H9 (cell line): ENCODE measurements around the gene TTC39A. TPM values are rescaled to one million over a fixed set of nuclear protein-coding genes. Genes with fewer than 3 reads are reported as not detected.

Experiments
- DNase-seq: peaks from one replicate; pipeline ENCODE4 v3.0.0-alpha.2; 2017
- H2AFZ ChIP-seq: one replicate; pipeline ENCODE4 v1.6.1; 2013; ENCODE audit warnings: mild to moderate bottlenecking, low read length, control low read depth, moderate library complexity
- H2AK5ac ChIP-seq: 2 replicates; pipeline ENCODE4 v1.6.1; 2013; ENCODE audit warnings: low read length, control low read depth, mixed read lengths; ENCODE audit not compliant: insufficient read length
- H2BK120ac ChIP-seq: one replicate; pipeline ENCODE4 v1.6.1; 2013; ENCODE audit warnings: low read depth, mild to moderate bottlenecking, low read length, control low read depth, inconsistent platforms; ENCODE audit not compliant: poor library complexity, severe bottlenecking
- H2BK12ac ChIP-seq: 2 replicates; pipeline ENCODE4 v1.6.1; 2013; ENCODE audit warnings: low read length, control low read depth, mixed read lengths, low read depth; ENCODE audit not compliant: insufficient read length
- H2BK15ac ChIP-seq: 2 replicates; pipeline ENCODE4 v1.6.1; 2013; ENCODE audit warnings: low read depth, low read length, control low read depth
- H2BK20ac ChIP-seq: one replicate; pipeline ENCODE4 v1.6.1; 2013; ENCODE audit warnings: low read depth, mild to moderate bottlenecking, low read length, control low read depth, inconsistent platforms; ENCODE audit not compliant: poor library complexity, severe bottlenecking
- H2BK5ac ChIP-seq: 2 replicates; pipeline ENCODE4 v1.6.1; 2013; ENCODE audit warnings: low read length, control low read depth, mixed read lengths; ENCODE audit not compliant: insufficient read length
- H3K14ac ChIP-seq: 2 replicates; pipeline ENCODE4 v1.6.1; 2013; ENCODE audit warnings: low read length, control low read depth; ENCODE audit not compliant: insufficient read depth
- H3K18ac ChIP-seq: 2 replicates; pipeline ENCODE4 v1.6.1; 2013; ENCODE audit warnings: low read depth, mild to moderate bottlenecking, mixed read lengths, low read length, control low read depth; ENCODE audit not compliant: insufficient read length
- H3K23ac ChIP-seq: 2 replicates; pipeline ENCODE4 v1.6.1; 2013; ENCODE audit warnings: low read length, control low read depth, mixed read lengths, low read depth; ENCODE audit not compliant: insufficient read length
- H3K23me2 ChIP-seq: 2 replicates; pipeline ENCODE4 v1.6.1; 2013; ENCODE audit warnings: low read depth, mild to moderate bottlenecking, mixed read lengths, low read length, control low read depth; ENCODE audit not compliant: insufficient read length, poor library complexity, severe bottlenecking
- H3K27ac ChIP-seq: 2 replicates; pipeline ENCODE4 v1.5.1; 2013; ENCODE audit warnings: low read length, control low read depth, mixed read lengths, low read depth; ENCODE audit not compliant: insufficient read length
- H3K27me3 ChIP-seq: 2 replicates; pipeline ENCODE4 v1.6.1; 2013; ENCODE audit warnings: low read length, control low read depth, inconsistent platforms; ENCODE audit not compliant: insufficient read depth
- H3K4ac ChIP-seq: 2 replicates; pipeline ENCODE4 v1.6.1; 2013; ENCODE audit warnings: low read depth, mild to moderate bottlenecking, control low read depth, inconsistent platforms, low read length, moderate library complexity
- H3K4me1 ChIP-seq: 2 replicates; pipeline ENCODE4 v1.6.1; 2013; ENCODE audit warnings: low read length, control low read depth, inconsistent platforms; ENCODE audit not compliant: insufficient read depth
- H3K4me2 ChIP-seq: 2 replicates; pipeline ENCODE4 v1.6.1; 2013; ENCODE audit warnings: low read length, control low read depth, mixed read lengths; ENCODE audit not compliant: insufficient read length, insufficient read depth
- H3K56ac ChIP-seq: 2 replicates; pipeline ENCODE4 v1.6.1; 2013; ENCODE audit warnings: low read depth, mild to moderate bottlenecking, mixed read lengths, low read length, control low read depth; ENCODE audit not compliant: insufficient read length
- H3K79me1 ChIP-seq: 2 replicates; pipeline ENCODE4 v1.6.1; 2013; ENCODE audit warnings: low read depth, mild to moderate bottlenecking, moderate library complexity, low read length, control low read depth, inconsistent platforms; ENCODE audit not compliant: insufficient read depth, poor library complexity, severe bottlenecking
- H3K79me2 ChIP-seq: 2 replicates; pipeline ENCODE4 v1.6.1; 2013; ENCODE audit warnings: low read length, control low read depth, inconsistent platforms; ENCODE audit not compliant: insufficient read depth
- H3K9ac ChIP-seq: 2 replicates; pipeline ENCODE4 v1.6.1; 2013; ENCODE audit warnings: low read length, control low read depth, mixed read lengths; ENCODE audit not compliant: insufficient read length; ENCODE audit errors: extremely low read depth
- H3K9me3 ChIP-seq: one replicate; pipeline ENCODE4 v1.6.1; 2013; ENCODE audit warnings: low read depth, low read length, inconsistent platforms; ENCODE audit not compliant: control insufficient read depth
- H3T11ph ChIP-seq: one replicate; pipeline ENCODE4 v1.6.1; 2013; ENCODE audit warnings: mild to moderate bottlenecking, low read length, control low read depth, inconsistent platforms
- H4K20me1 ChIP-seq: one replicate; pipeline ENCODE4 v1.6.1; 2013; ENCODE audit not compliant: control insufficient read depth, insufficient read length, insufficient read depth
- H4K5ac ChIP-seq: 2 replicates; pipeline ENCODE4 v1.6.1; 2013; ENCODE audit warnings: low read depth, mild to moderate bottlenecking, mixed read lengths, low read length, control low read depth; ENCODE audit not compliant: insufficient read length
- H4K8ac ChIP-seq: replicated peaks from 2 replicates; pipeline ENCODE4 v1.6.1; 2013; ENCODE audit warnings: low read length, control low read depth, mixed read lengths, low read depth; ENCODE audit not compliant: insufficient read length
- H4K91ac ChIP-seq: 2 replicates; pipeline ENCODE4 v1.6.1; 2013; ENCODE audit warnings: low read depth, mild to moderate bottlenecking, moderate library complexity, mixed read lengths, low read length, control low read depth; ENCODE audit not compliant: insufficient read length
- H3K27ac Mint-ChIP-seq, 3 experiments: 2 replicates in 2 of 3; 3 replicates in 1 of 3; pipeline ENCODE4 v1.8.0; 2020 to 2021; ENCODE audit warnings: mixed read lengths in 3 of 3, mild to moderate bottlenecking in 1 of 3, moderate library complexity in 1 of 3
- H3K27me3 Mint-ChIP-seq: 2 replicates; pipeline ENCODE4 v1.8.0; 2021; ENCODE audit warnings: low read depth, mild to moderate bottlenecking, moderate library complexity, mixed read lengths
- H3K36me3 Mint-ChIP-seq, 3 experiments: 2 replicates in 2 of 3; 3 replicates in 1 of 3; pipeline ENCODE4 v1.8.0; 2020 to 2021; ENCODE audit warnings: low read depth in 3 of 3, mixed read lengths in 3 of 3; ENCODE audit not compliant: insufficient read depth in 1 of 3
- H3K4me1 Mint-ChIP-seq, 2 experiments: 2 replicates each; pipeline ENCODE4 v1.8.0; 2020; ENCODE audit warnings: mixed read lengths in 2 of 2
- H3K4me3 Mint-ChIP-seq, 2 experiments: 2 replicates in 1 of 2; 3 replicates in 1 of 2; pipeline ENCODE4 v1.8.0; 2020 to 2021; ENCODE audit warnings: mild to moderate bottlenecking in 2 of 2, mixed read lengths in 2 of 2, moderate library complexity in 1 of 2
- H3K9me3 Mint-ChIP-seq, 2 experiments: 2 replicates in 1 of 2; 3 replicates in 1 of 2; pipeline ENCODE4 v1.8.0; 2020; ENCODE audit warnings: mild to moderate bottlenecking in 2 of 2, mixed read lengths in 2 of 2, moderate library complexity in 1 of 2
- WGBS: extraction: QIAGEN DNeasy Blood & Tissue Kit; methylation state at CpG from one replicate; pipeline ENCODE4 v1.1.7; 2013; ENCODE audit warnings: missing lambda C conversion rate, low lambda C conversion rate, mixed read lengths; ENCODE audit not compliant: insufficient read length; ENCODE audit errors: extremely low coverage; 5-methylcytosine and 5-hydroxymethylcytosine counted together
- total RNA-seq: library from RNA; stranded (reverse); gene quantifications from 2 replicates; pipeline ENCODE4 v1.2.1, GENCODE V29; 2021
- TF ChIP-seq, protein P1 (sequence below): fragments of 200-600 bp; sonication (generic); conservative IDR thresholded peaks from 3 replicates; pipeline ENCODE4 v1.8.0; 2021; ENCODE audit warnings: antibody characterized with exemption, mild to moderate bottlenecking

The TTC39A gene
- total RNA-seq, 1 experiment from 2014 or later: 7.7 TPM

DNA sequence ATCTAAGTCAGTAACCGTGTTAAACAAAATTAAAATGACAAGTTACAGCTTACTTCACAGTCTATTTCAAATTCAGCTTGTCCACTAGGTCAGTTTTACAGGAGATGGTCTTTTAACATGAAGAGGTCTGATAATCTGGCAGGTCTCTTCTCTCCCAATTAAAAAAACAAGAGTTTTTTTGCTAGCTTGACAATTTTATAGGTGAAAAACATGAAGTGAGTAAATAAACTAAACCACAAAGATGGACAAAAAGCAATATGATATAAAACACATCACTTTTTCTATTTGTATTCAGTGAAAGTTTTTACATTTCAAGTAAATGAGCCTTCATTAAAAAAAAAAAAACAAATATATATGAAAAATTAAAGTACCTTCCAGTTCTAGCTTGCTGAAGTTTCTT is 25.0 kb upstream of the TTC39A start:
- H3K27me3 Mint-ChIP-seq: no peaks in the 10 kb centered on the region
- Histone ChIP-seq H2BK5ac (no peak overlapping the region), H4K8ac (no peak overlapping the region), H4K91ac (no peak overlapping the region), H3K27ac (no peak overlapping the region), H2AFZ (no peak overlapping the region), H2BK12ac (no peak overlapping the region), H2BK20ac (no peak overlapping the region), H3K9ac (no peak overlapping the region), H3K14ac (no peak overlapping the region), H3K79me1 (no peaks in the 10 kb centered on the region), H3K23me2 (no peaks in the 10 kb centered on the region), H2BK120ac (no peak overlapping the region), H3K23ac (no peak overlapping the region), H4K20me1 (no peaks in the 10 kb centered on the region), H3K79me2 (no peaks in the 10 kb centered on the region; the same call in 1 of the 2 replicates), H3K27me3 (no peaks in the 10 kb centered on the region), H3K4me2 (no peak overlapping the region), H3K18ac (no peak overlapping the region), H2BK15ac (no peak overlapping the region), H3K56ac (no peak overlapping the region), H4K5ac (no peak overlapping the region), H2AK5ac (no peak overlapping the region), H3T11ph (no peak overlapping the region), H3K4me1 (no peaks in the 10 kb centered on the region; the same call in 1 of the 2 replicates), H3K4ac (no peak overlapping the region), H3K9me3 (no peaks in the 10 kb centered on the region)
- peaks cover 5 to 18% (median 11%) of the 10 kb centered on the region in 3 experiments; a peak in 6 of 7 replicates for H3K36me3 Mint-ChIP-seq
- H3K4me3 Mint-ChIP-seq: no peak overlapping the region
- no peak for DNase-seq
- no peaks in the 10 kb centered on the region; a peak in 1 of 4 replicates for H3K4me1 Mint-ChIP-seq
- no CpG with 5 or more reads among the region's 1 CpG for WGBS
- no peaks in the 10 kb centered on the region for H3K9me3 Mint-ChIP-seq
- TF ChIP-seq, protein P1, sequence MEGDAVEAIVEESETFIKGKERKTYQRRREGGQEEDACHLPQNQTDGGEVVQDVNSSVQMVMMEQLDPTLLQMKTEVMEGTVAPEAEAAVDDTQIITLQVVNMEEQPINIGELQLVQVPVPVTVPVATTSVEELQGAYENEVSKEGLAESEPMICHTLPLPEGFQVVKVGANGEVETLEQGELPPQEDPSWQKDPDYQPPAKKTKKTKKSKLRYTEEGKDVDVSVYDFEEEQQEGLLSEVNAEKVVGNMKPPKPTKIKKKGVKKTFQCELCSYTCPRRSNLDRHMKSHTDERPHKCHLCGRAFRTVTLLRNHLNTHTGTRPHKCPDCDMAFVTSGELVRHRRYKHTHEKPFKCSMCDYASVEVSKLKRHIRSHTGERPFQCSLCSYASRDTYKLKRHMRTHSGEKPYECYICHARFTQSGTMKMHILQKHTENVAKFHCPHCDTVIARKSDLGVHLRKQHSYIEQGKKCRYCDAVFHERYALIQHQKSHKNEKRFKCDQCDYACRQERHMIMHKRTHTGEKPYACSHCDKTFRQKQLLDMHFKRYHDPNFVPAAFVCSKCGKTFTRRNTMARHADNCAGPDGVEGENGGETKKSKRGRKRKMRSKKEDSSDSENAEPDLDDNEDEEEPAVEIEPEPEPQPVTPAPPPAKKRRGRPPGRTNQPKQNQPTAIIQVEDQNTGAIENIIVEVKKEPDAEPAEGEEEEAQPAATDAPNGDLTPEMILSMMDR: no peak
- no peak overlapping the region for H3K27ac Mint-ChIP-seq
